HG03025 (cell line): ENCODE data around the gene U2AF2.

Experiments
- ATAC-seq: cut with Tn5 transposase; IDR thresholded peaks from one replicate; pipeline ENCODE4 v1.9.1; 2021; ENCODE audit warnings: mild to moderate bottlenecking, moderate library complexity; ENCODE audit not compliant: unreplicated experiment, low FRiP score

The U2AF2 gene

DNA sequence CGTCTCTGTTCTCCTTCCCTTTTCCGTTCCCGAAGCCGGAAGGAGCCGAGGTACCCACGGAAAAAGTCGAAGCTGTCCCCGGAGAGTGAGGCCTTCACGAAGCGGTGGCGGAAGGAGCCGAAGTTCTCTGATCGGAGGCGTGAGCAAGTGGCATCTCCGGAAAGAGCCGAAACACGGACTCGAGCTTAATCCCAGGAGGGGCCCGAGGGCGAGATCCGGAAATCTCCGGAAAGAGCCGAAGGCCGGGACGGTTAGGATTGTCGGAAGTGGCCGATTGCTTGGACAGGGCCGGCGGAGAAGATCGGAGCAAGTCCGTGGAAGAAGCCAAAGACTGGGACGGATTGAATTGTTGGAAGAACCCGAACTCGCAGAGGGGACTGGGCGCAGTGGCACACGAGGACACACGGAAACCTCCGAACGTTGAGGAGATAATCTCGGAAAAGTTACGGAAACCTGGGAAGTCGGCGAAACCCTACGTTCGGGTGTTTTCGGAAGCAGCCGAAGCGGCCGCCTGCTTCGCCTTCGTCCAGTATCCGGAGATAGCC is 440 bp upstream of the U2AF2 start:
- peak; percentile 52 for ATAC-seq

DNA sequence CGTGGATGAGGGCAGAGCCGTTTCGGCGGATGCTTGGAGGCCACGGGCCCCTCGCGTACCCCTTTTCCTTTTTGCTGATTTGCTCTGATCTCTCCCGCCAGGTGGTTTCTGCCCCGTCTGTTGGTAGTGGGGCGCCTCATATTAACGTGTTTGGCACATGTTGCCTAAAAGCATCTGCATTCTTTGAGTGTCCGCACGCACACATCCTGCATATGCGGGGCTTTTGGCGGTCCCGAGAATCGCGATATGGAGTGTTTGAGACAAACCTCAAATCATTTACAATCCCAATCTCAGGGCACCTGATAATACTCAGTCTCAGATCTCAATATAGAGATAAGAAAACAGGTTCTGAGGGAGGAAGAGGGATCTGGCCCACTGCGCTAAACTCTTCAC is 809 bp downstream of the U2AF2 start:
- no peak for ATAC-seq

DNA sequence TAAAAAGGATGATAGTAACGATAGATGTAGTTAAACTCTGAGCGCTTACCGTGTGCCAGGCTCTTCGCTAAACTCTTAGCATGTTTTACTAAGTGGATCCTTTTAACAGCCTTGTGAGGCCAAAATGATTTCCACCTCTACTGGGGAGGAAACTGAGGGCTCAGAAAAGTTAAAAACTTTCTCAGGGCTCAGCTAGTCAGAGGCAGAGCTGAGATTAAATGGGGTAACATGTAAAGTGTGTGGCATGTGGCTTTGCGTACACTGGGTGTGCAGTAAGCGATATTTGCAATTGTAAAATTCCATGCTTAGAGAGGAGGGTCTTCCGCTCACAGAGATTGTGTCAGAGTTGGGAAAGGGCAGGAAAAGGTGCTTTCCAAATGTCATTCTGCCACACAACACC is 1.7 kb downstream of the U2AF2 start:
- no peak for ATAC-seq

DNA sequence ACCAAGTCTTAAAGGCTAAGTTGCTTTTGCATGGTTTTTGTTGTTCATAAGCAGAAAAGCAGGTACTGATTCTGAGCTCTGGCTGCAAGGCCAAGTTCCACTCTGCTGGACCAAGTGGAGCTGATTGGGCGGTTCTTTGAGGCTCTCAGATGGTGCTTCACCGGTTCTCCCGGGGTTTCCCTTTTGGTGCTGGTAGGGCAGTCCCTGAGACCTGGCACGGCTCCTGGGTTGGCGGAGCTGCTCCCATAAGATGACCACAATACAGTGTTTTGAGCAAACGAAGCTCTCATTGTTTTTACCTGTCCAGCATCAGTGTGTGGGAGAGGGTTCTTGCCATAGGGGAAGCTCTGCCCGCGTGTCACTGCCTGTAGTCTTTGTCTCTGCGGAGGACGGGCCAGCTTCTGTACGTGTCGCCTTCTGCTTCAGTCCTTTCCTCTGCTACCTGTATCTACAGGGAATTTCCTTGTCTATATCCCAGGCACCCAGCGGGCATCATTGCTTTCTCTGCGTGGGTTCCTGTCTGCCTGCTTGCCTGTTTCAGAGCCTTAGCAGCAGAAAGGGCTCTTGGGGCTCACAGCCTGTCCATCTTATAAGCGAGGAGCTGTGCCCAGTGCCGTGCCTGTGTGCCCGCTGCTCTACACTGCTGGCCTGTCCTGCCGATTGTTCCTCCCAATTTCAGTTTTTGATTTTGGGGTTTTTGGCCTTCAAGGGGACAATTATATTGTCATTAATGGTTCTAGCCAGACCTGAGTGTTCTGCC is 2.3 kb downstream of the U2AF2 start:
- no peak for ATAC-seq

DNA sequence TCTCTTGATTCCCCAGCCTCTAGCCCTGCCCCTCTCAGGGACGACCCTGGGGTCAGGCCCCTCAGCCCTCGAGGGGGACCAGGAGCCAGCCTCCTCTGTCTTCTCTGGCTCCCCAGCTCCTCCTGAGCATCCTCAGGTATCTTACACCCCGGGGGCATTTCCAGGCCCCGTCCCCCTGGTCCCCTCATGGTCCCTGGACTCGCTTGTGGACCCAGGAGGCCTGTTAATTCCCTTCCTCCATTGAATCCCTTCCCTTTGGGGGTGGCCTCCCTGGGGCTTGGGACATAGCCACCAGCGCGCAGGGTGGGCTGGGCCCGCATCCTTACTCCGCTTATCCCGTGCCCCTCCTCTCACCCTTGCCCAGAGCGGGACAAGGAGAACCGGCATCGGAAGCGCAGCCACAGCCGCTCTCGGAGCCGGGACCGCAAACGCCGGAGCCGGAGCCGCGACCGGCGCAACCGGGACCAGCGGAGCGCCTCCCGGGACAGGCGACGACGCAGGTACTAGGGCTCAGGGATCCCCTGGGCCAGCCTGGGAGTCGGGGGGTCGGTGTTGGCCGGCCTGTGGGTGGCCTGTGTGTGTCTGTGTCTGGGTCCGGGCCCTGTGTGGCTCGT is 4.1 kb downstream of the U2AF2 start:
- no peak for ATAC-seq

DNA sequence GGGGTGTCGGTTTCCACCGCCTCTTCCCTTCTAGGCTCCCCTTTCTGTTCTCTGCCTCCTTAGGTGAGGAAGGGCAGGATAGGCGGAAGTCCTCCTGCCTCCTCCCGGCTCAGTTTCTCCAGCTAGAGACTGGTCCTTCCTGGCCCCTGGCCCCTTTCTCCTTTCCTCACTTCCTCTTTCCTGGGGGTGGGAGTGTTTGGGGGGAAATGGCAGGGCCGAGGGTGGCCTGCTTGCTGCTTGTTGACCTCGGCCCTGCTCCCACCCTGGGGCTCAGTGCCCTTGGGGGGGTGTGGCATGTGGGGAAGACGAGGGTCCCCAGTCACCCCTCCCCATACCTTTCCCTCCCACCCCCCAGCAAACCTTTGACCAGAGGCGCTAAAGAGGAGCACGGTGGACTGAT is 5.0 kb downstream of the U2AF2 start:
- ATAC-seq = no peak

DNA sequence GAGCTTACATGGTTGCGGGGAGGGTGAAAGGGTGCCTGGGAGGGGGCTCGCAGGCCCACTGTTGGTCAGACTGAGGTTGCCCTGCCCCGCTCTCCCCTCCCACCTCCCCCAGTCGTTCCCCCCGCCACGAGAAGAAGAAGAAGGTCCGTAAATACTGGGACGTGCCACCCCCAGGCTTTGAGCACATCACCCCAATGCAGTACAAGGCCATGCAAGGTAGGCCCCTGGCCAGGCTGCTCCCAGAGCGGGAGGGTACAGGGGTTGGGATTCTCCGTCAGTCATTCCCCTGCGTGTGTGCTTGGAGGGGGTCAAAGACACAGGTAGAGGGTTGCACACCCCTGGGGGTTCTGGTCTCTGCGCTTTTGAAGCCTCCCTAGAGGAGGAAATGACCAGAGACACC is 5.6 kb downstream of the U2AF2 start:
- no peak for ATAC-seq

DNA sequence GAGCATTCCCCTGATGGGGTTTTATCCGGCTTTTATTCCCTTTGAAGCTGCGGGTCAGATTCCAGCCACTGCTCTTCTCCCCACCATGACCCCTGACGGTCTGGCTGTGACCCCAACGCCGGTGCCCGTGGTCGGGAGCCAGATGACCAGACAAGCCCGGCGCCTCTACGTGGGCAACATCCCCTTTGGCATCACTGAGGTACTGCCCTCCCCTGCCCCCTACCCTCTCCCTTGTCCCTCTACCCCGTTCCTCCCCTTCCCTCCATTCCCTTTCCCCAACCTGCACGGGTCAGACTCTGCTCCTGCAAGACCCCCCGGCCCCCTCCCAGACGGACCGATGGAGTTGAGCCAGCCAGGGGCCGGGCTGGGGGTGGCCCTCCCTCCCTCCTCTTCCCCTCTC is 6.2 kb downstream of the U2AF2 start:
- ATAC-seq = no peak

DNA sequence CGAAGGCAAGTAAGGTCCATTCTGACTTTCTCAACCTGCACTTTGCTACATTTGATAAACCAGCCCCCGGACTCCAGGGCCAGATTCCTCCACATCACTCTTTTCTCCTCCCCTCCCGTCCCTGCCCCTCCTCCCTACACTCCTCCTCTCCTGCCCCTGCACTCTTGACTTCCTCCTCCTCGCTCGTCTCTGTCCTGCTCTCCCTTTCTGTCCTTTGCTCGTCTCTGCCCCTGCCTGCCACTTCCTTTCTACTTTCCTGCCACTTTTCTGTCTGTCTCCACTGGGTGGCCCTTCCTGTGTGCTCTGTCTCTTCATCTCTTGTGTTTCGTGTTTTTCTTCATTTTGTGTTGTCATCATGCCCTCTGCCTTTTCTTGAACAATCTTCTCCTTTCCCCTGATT is 7.0 kb downstream of the U2AF2 start:
- no peak for ATAC-seq

DNA sequence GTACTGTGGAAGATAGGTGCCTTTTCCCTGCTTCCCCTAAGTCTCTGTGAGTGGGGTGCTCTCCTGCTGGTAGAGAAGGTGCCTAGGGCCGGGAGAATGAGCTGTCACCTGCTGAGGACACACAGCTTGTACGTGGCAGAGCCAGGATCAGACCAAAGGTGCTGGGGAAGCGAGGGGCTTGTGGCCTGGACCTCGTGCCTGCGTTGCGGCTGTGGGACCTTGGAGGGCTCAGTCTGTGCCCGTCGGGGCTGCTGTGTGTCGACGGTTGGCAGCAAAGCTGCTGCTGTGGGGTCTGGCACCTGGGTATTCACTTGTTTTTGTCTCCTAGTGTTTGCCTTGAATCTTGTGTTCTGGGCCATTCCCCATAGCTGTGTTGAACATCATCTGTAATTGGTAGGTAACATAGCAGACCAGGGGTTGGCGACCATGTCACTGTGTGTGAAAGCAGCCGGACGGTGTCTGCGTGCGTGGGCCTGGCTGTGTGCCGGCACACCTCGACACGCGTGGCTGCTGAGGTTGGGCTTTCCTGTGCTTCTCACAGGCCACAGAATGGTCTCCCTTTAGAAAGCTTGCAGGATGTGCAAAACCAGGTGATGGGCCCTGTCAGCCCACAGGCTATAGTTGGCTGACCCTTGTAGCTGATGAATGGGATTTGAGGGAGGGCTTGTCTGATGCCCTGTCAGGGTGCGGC is 9.2 kb downstream of the U2AF2 start:
- ATAC-seq = no peak

DNA sequence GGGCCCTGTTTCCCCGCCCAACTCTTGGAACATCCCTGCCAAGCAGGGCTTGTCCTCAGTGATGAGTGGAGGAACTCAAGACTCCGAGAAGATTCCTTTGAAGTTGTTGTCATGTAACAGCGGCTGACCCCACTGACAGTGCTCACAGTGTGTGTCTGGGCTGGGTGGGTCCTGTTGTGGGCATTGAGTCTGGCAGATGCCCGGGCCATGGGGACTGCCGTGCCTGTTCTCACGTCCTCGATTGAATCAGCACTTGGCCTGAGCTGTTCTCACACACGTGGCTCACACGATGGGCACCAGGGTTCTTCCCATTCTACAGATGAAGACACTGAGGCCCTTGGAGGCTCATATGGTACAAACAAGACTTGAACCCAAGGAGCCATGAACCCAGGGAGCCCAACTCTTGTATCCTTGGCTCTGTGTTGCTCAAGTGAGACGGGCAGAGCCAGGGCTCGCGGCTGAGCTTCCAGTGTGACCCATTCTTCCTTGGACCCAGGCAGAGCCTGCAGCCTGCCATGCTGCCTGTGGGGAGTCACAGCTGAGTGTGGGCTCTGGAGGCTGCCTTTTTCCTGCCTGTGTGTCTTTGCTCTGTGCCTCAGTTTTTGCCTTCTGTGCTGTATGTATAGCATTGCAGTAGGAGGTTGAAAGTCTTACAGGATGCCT is 11.6 kb downstream of the U2AF2 start:
- ATAC-seq = no peak

DNA sequence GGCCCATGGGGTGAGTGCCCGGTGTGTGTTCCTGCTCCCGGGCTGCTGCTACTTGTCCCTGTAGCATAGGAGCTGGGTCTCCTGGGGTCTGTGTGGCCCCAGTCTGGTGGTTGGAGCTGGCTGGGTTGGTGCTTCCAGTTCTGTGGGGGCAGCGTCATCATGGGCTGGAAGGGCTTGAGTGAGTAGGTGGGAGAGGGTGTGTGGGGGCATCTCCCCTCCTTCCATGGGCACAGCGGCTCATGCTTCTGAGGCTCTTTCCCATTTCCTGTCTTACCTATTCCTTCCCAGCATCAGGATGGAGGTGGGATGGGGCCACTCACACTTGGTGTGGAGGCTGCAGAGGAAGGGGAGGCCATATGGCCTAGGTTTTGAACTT is 12.2 kb downstream of the U2AF2 start:
- ATAC-seq = no peak

DNA sequence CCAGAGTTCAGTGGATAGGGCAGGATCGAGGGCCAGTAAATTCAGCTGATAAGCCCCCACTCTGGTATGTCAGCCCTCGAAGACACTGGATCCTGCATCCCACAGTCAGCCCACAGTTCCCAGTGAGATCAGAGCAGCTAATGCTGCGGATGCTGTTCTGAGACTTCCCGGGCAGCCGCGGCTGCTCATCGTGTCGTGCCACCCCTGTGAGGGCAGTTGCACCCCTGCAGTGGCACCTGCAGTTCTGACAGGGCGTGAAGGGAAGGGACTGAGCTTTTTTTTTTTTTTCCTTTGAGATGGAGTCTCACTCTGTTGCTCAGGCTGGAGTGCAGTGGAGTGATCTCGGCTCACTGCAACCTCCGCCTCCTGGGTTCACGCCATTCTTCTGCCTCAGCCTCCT is 12.7 kb downstream of the U2AF2 start:
- ATAC-seq = no peak

DNA sequence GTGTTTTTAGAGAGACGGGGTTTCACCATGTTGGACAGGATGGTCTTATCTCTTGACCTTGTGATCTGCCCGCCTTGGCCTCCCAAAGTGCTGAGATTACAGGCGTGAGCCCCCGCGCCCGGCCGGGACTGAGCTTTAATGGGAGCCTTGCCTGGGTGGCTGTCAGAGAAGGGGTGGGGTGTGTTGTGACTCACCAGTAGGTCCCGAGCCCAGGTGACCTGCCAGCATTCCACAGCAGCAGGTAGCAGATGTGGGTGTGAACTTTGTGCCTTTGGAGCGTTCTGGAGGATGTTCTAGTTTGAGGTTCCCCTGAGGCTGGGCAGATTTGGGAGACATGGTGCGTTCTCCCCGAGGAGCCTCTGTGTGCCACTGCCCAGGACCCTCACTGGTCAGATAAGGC is 13.1 kb downstream of the U2AF2 start:
- no peak for ATAC-seq

DNA sequence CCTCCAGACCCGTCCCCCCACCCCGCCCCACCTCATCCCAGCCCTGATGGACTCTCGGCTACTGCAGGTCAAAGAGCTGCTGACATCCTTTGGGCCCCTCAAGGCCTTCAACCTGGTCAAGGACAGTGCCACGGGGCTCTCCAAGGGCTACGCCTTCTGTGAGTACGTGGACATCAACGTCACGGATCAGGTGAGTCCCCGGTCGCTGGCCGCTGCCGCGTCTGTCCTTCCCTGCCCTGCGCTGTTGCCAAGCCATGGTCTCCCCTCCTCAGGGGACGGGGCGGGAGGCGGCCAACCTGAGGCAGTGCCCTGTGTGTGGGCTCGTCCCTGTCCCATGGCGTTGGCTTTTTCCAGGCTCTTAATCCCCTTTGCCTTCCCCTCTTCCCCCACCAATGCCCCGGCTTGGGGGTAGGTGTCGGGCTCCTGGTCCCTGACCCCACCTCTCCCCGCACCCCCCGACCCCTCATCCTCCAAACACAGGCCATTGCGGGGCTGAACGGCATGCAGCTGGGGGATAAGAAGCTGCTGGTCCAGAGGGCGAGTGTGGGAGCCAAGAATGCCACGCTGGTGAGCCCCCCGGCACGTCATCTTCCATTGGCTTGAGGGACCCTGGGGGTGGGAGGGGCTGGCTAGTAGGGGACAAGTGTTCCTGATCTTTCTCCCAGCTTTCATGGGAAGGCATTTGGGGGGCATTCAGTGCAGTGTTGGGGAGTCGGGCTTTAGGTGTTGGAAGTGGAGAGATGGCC is 13.9 kb downstream of the U2AF2 start:
- no peak for ATAC-seq

DNA sequence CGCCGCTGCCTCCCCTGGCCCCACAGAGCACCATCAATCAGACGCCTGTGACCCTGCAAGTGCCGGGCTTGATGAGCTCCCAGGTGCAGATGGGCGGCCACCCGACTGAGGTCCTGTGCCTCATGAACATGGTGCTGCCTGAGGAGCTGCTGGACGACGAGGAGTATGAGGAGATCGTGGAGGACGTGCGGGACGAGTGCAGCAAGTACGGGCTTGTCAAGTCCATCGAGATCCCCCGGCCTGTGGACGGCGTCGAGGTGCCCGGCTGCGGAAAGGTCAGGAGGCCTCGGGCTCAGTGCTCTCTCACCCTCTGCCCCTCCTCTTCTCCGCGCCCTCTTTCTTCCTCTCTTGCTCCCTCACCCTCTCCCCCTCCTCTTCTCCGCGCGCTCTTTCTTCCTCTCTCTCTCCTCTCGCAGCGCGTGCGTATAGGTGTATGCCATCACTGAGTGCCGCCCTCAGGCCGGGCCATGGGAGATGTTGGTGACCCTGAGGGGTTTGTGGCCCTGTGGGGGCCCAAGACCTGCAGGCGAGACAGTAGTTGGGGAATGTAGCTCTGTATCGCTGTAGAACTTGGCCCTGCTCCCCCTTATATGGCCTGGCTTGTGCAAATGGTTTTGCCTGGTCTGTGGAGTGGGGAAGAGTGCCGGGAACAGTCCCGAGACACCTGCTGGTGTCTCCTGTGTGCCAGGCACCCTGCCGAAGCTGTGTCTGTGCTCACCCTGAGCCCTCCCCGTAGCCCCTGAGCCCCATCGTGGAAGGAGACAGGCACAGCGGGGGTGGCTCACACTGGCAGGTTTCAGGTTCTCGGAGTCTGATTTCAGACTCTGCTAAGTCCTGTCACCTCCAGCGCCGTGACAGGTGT is 14.8 kb downstream of the U2AF2 start:
- no peak for ATAC-seq

DNA sequence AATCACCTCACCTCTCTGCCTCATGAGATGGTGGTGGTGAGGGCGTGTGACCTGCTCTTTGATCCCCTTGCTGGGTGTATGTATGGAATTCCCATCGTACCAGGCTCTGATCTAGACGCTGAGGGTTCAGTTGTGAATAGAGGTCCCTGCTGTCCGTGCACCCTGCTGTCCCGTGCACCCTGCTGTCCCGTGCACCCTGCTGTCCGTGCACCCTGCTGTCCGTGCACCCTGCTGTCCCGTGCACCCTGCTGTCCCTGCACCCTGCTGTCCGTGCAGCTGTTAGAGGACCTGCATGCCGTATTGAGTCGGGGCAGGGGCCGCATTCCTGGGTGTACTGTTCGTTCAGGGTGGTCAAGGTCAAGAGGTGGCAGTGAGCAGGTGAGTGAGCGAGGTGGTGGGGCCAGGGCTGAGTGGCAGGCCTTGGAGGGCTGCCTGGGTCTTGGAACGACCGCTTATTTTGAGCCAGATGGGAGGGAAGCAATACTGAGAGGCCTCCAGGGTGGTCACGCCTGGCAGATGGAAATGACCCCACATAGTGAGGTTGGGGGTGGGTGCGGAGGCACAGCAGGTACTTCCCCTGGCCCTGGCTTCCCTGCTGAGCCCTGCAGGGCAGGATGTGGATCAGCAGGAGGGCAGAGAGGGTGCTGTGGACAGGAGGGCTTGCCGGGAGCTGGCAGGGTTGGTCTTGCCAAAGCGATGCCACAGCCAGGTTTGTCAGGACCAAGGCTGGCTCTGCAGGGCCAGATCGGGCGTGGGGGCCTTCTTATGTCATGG is 15.6 kb downstream of the U2AF2 start:
- ATAC-seq = no peak

DNA sequence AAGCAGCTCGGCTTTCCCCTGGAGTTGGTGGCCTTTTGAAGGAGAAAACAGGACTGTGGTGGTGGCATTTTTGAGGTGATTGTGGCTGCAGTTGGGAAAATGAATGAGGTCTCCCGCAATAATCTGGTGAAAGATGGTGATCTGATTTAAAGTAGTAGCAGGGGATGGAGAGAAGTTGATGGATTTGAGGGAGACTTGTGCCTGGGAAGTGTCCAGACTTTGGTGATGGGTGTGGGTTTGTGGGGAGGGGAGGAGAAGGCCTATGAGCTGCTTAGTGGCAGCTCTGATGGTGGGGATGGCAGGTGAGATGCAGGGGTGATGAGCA is 16.2 kb downstream of the U2AF2 start:
- ATAC-seq = no peak

DNA sequence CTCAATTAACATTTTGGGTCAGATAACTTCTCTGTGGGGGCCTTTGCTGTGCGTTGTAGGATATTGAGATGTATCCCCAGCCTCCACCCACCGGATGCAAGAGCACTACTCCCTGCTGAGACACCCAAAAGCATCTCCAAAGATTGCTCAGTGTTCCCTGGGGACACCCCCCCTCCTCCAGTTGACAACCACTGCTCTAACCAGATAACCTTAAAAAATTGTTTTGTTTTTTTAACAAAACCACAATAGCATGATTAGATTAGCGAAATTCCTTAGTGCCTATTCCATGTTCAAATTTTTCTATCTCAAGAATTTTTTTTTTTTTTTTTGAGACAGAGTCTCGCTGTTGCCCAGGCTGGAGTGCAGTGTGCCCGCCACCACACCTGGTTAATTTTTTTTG is 17.6 kb downstream of the U2AF2 start:
- ATAC-seq = no peak
